HTR-8/SVneo (cell line): ENCODE measurements around the gene ST6GALNAC1.
A peak's percentile ranks its signal among the peaks of the same experiment; 100 is the strongest.

ENCODE experiments used
- DNase-seq: peaks from one replicate; pipeline ENCODE4 v3.0.0; 2011; ENCODE audit warnings: low spot score, mixed read lengths; ENCODE audit not compliant: insufficient read length
- FAIRE-seq: peaks from 2 replicates; lab custom pipeline; 2011; peaks lifted over from hg19 to GRCh38; lab: Jason Lieb, UNC

The ST6GALNAC1 gene

GRCh38 chr17:76643553-76644148 lies at the start of gene ST6GALNAC1:
ST6GALNAC1 (minus strand) TSS chr17:76643757; CDS start chr17:76643638, 119 bp downstream.
- DNase-seq: no peak

GRCh38 chr17:76691379-76692191 lies 48.0 kb upstream of the ST6GALNAC1 start:
- FAIRE-seq (no peak), DNase-seq (no peak)

More at GRCh38 chr17:76643553-76644148, at the start of gene ST6GALNAC1:
- FAIRE-seq: no peak

GRCh38 chr17:76690596-76691280 lies 47.2 kb upstream of the ST6GALNAC1 start:
- FAIRE-seq (no peak), DNase-seq (no peak)

- no peak for FAIRE-seq
Observed at GRCh38 chr17:76689859-76690258, 46.3 kb upstream of the ST6GALNAC1 start.

GRCh38 chr17:76688165-76688622 lies 44.6 kb upstream of the ST6GALNAC1 start:
- DNase-seq (peak; percentile 39), FAIRE-seq (peak; percentile 57)

More at GRCh38 chr17:76689859-76690258, 46.3 kb upstream of the ST6GALNAC1 start:
- no peak for DNase-seq

GRCh38 chr17:76687298-76688164 lies 44.0 kb upstream of the ST6GALNAC1 start:
- FAIRE-seq (no peak), DNase-seq (no peak)

- DNase-seq (no peak), FAIRE-seq (no peak)
Observed at GRCh38 chr17:76686538-76687297, 43.2 kb upstream of the ST6GALNAC1 start.

GRCh38 chr17:76685846-76686245 lies 42.3 kb upstream of the ST6GALNAC1 start:
- FAIRE-seq (no peak), DNase-seq (no peak)

- FAIRE-seq (no peak), DNase-seq (no peak)
Observed at GRCh38 chr17:76685366-76685765, 41.8 kb upstream of the ST6GALNAC1 start.

GRCh38 chr17:76684756-76685155 lies 41.2 kb upstream of the ST6GALNAC1 start:
- DNase-seq: no peak
- FAIRE-seq: no peak

- DNase-seq: no peak
- FAIRE-seq: no peak
Observed at GRCh38 chr17:76683921-76684745, 40.6 kb upstream of the ST6GALNAC1 start.

- no peak for FAIRE-seq
- DNase-seq: no peak
Observed at GRCh38 chr17:76683011-76683755, 39.6 kb upstream of the ST6GALNAC1 start.

GRCh38 chr17:76682296-76682695 lies 38.7 kb upstream of the ST6GALNAC1 start:
- DNase-seq (no peak), FAIRE-seq (no peak)

- FAIRE-seq: peak; percentile 72
- peak; percentile 83 for DNase-seq
Observed at GRCh38 chr17:76681222-76682137, 37.9 kb upstream of the ST6GALNAC1 start.

GRCh38 chr17:76679239-76679638 lies 35.7 kb upstream of the ST6GALNAC1 start:
- no peak for FAIRE-seq
- DNase-seq: no peak

- FAIRE-seq (no peak), DNase-seq (no peak)
Observed at GRCh38 chr17:76678330-76678729, 34.8 kb upstream of the ST6GALNAC1 start.

- DNase-seq (no peak), FAIRE-seq (no peak)
Observed at GRCh38 chr17:76677406-76677805, 33.8 kb upstream of the ST6GALNAC1 start.
